ENCODE data around the gene EPB41L1.

Gene EPB41L1

GRCh38 chr20:36210436-36211021, 56.0 kb downstream of the EPB41L1 start:
- no peaks in the 10 kb centered on the region for H3K36me3 ChIP-seq (ENCODE audit: control insufficient read depth, insufficient read depth, low read length)
- no peak for DNase-seq (ENCODE audit: extremely low read depth, insufficient read length)
- TF ChIP-seq CTCF (IDR thresholded peaks at IDR 0.05; ENCODE audit: insufficient read depth, low read length, poor library complexity, severe bottlenecking) = peak; percentile 18
- H3K4me3 ChIP-seq (replicated peaks; ENCODE audit: low read depth, low read length) = no peak overlapping the region
- H3K27me3 ChIP-seq (replicated peaks; ENCODE audit: control insufficient read depth, insufficient read depth, low read length) = peaks cover 5% of the 10 kb centered on the region; the same call in 1 of the 2 replicates

- DNase-seq (ENCODE audit: extremely low read depth, insufficient read length) = no peak
- Histone ChIP-seq H3K4me3 (replicated peaks; ENCODE audit: low read depth, low read length) (no peak overlapping the region), H3K27me3 (replicated peaks; ENCODE audit: control insufficient read depth, insufficient read depth, low read length) (no peaks in the 10 kb centered on the region; the same call in 1 of the 2 replicates), H3K36me3 (ENCODE audit: control insufficient read depth, insufficient read depth, low read length) (no peaks in the 10 kb centered on the region)
- TF ChIP-seq CTCF (IDR thresholded peaks at IDR 0.05; ENCODE audit: insufficient read depth, low read length, poor library complexity, severe bottlenecking) = no peak
Observed at GRCh38 chr20:36213362-36213761, 58.8 kb downstream of the EPB41L1 start.

GRCh38 chr20:36214684-36215256, 60.2 kb downstream of the EPB41L1 start:
- no peak for DNase-seq (ENCODE audit: extremely low read depth, insufficient read length)
- no peak overlapping the region for H3K4me3 ChIP-seq (replicated peaks; ENCODE audit: low read depth, low read length)
- TF ChIP-seq CTCF (IDR thresholded peaks at IDR 0.05; ENCODE audit: insufficient read depth, low read length, poor library complexity, severe bottlenecking) = peak; percentile 76
- H3K36me3 ChIP-seq (ENCODE audit: control insufficient read depth, insufficient read depth, low read length) = no peaks in the 10 kb centered on the region
- no peaks in the 10 kb centered on the region; the same call in 1 of the 2 replicates for H3K27me3 ChIP-seq (replicated peaks; ENCODE audit: control insufficient read depth, insufficient read depth, low read length)

- TF ChIP-seq CTCF (IDR thresholded peaks at IDR 0.05; ENCODE audit: insufficient read depth, low read length, poor library complexity, severe bottlenecking) = no peak
- no peaks in the 10 kb centered on the region; the same call in 1 of the 2 replicates for H3K27me3 ChIP-seq (replicated peaks; ENCODE audit: control insufficient read depth, insufficient read depth, low read length)
- H3K4me3 ChIP-seq (replicated peaks; ENCODE audit: low read depth, low read length) = no peak overlapping the region
- H3K36me3 ChIP-seq (ENCODE audit: control insufficient read depth, insufficient read depth, low read length) = no peaks in the 10 kb centered on the region
- DNase-seq (ENCODE audit: extremely low read depth, insufficient read length) = no peak
Observed at GRCh38 chr20:36215778-36216177, 61.2 kb downstream of the EPB41L1 start.

GRCh38 chr20:36216314-36217025, 61.9 kb downstream of the EPB41L1 start:
- Histone ChIP-seq H3K27me3 (replicated peaks; ENCODE audit: control insufficient read depth, insufficient read depth, low read length) (no peaks in the 10 kb centered on the region; the same call in 1 of the 2 replicates), H3K4me3 (replicated peaks; ENCODE audit: low read depth, low read length) (no peak overlapping the region), H3K36me3 (ENCODE audit: control insufficient read depth, insufficient read depth, low read length) (no peaks in the 10 kb centered on the region)
- DNase-seq (ENCODE audit: extremely low read depth, insufficient read length) = no peak
- TF ChIP-seq CTCF (IDR thresholded peaks at IDR 0.05; ENCODE audit: insufficient read depth, low read length, poor library complexity, severe bottlenecking) = no peak

All from GM06990 (cell line).